T follicular helper cell (primary cell): ENCODE results near the gene TNNC1.

Experiments used
- DNase-seq: peaks from one replicate; pipeline ENCODE4 v3.0.0-alpha.2; 2020; ENCODE audit warnings: low read depth

Gene TNNC1

DNA sequence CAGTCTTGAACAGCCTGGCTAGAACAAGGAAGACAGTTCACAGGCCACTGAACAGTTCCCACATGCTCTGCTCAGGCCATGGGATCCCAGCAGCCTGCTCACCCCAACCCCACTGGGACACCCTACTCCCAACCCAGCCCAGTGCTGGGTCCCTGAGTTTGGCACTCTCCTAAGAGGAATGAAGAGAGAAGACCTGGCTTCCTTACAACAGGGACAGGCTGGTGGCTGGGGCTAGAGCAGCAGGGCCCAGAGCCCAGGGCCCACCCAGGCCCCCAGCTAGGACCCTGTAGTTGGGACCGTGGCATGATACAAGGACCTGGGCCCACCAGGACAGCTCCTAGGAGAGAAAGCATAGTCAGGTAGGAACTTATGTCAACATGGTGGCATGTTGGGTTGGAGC is 52.3 kb downstream of the TNNC1 start:
- no peak for DNase-seq
